Measurements from ENCODE around the gene NAV2. TPM values are rescaled to one million over a fixed set of nuclear protein-coding genes. Genes with fewer than 3 reads are reported as not detected.
"Not testable (repeated sequence)": the region's sequence is repeated elsewhere in the genome, so short reads cannot be mapped to it uniquely, and the experiment has no call there.

The NAV2 gene
- polyA plus RNA-seq, 1 donor: 40.4 TPM

DNA sequence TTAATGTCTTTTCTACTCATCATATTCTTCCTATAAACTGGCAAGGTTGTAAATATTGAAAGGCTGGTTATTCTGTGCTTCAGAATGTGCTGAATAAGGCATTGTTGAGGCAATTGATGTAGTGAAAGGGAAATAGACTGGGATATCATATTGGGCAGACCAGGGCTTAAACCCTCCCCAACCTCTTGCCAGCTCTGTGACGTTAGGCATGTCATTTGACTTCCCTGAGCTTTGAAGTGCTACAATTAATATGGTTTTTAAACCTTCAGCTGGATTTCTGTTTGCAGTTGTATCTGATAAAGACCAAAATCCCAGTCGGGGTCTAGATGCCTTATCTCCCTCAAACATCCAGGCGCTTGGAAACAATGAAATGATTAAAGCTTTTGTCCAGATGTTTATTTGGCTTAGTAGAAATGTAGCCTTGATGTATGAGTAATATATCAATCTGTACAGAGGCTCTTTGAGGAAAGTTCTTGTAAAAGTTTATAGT is 239.5 kb downstream of the NAV2 start:
- DNase-seq: no peak

DNA sequence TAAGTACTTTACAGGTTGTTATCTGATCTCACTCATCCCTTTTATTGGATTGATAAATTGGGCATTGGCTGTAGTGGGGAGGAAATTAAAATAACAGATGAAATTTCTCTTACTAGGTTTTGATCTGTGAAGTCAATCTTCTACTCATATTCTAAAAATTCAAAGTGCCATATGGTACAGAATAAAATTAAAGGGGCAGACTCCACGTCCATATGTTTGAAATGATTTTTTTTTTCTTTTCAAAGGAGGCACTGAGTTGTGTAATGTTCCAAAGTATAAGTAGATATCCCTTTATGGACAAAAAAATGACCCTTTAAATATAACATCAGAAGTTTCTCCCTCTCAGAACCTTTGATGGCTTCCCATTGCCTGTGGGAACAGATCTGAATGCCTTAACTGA is 240.3 kb downstream of the NAV2 start:
- DNase-seq: no peak

GRCh38 chr11:19953336-19953735 is 240.7 kb downstream of the NAV2 start:
- DNase-seq: no peak

DNA sequence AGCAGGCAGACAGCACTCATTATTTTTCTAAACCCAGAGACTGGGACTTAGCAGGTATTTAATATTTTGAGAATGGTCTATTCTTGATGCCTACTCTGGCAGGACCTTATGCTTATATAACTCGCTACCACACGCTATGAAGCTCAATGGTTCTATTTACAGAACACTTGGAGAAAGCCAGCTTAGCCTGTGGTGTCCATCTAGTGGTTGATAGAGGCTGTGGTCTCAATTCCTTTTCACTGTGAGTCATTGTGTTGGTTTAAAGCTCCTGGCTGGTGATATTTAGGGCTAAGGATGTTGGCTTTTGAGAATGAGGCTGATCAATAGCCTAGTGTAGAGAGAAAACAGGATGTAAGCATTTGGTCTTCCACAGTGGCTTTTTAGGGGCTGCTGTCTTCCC is 241.3 kb downstream of the NAV2 start:
- no peak for DNase-seq

DNA sequence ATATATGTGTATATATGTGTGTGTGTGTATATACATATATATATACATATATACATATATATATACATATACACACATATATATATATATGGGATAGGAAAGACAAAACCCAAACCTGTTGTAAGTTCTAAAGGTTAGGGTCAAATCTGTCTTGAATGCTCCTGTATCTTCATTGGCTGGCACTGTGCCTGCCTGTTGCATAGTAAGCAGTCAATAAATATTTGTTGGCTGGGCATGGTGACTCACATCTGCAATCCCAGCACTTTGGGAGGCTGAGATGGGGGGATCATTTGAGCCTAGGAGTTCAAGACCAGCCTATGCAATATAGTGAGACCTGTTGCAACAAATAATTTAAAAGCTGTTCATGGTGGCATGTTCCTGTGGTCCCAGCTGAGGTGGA is 242.3 kb downstream of the NAV2 start:
- DNase-seq: no peak

GRCh38 chr11:19955660-19956059 is 243.0 kb downstream of the NAV2 start:
- DNase-seq: no peak

DNA sequence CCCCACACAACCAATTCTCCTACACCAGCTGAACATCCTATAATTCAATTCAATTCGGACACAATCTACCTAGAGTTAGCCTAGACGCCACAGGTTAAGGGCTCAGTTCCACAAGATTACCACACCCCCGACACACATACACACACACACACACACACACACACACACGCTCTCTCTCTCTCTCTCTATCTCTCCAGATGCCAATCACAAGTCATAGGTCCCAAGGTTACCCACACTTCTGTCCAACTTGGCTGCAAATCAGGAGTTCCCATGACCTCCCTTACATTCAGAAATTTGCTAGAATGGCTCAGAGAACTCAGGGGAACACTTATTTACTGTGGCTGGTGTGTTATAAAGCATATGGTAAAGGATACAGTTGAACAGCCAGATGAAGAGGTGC is 243.6 kb downstream of the NAV2 start:
- no peak for DNase-seq

- no peak for DNase-seq
Measured at GRCh38 chr11:19957294-19957943, 244.8 kb downstream of the NAV2 start.

- DNase-seq: no peak
Measured at GRCh38 chr11:19958204-19958603, 245.6 kb downstream of the NAV2 start.

DNA sequence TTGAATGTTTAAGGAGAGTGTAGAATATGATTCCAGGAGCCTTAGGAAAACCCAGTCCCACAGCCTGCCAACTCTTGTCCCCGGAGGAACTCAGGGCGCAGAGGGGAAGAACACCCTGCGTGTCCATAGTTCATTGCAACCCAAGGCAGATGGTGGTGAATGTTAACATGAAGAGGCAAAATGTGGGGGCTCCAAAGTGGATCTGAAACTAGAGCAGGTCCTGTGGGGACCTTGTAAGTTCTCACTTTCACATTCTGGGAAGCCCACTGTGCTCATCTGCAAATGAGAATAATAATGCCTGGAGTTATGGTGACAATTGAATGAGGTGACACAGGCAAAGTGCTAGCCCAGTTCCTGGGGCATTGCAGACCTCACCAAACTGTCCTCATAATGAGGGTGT is 246.6 kb downstream of the NAV2 start:
- DNase-seq: no peak

DNA sequence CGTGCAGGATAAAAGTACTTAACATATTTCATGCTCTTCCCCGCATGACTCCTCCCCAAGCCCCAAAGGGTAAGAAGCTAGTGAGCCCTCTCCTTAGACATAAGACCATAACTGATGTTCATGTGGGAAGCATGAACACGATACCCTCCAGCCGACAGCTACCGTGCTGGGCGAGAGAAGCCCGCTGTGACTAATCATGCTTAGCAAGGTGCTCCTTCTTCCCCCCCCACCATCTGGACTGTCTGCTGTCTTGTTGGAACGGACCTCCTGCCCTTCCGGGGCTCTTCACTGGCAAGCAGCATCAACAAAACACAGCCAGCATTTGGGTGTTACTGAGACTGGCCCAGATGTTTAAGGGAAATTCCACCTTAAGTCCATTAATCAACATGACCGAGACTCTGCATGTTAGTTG is 247.0 kb downstream of the NAV2 start:
- DNase-seq: no peak

- not testable (repeated sequence) for DNase-seq
Measured at GRCh38 chr11:19960410-19960809, 247.8 kb downstream of the NAV2 start.

DNA sequence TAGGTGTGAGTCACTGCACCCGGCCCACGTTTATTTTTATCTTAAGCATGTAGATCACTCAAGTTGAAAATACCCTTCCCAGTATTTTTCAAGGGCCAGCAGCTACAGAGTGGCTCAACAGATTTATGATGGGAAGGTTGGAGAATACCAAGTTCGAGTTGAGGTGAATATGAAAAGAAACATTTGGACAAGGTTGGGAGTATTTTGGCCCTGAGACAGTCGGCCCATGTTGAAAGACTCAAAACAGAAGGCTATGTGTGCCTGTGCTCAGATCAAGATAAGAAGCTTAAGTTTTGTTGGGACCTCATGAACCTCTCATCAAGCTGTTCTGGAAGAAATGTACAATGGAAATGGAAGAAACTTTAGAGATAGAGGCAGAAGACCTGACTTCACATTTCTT is 248.6 kb downstream of the NAV2 start:
- no peak for DNase-seq

DNA sequence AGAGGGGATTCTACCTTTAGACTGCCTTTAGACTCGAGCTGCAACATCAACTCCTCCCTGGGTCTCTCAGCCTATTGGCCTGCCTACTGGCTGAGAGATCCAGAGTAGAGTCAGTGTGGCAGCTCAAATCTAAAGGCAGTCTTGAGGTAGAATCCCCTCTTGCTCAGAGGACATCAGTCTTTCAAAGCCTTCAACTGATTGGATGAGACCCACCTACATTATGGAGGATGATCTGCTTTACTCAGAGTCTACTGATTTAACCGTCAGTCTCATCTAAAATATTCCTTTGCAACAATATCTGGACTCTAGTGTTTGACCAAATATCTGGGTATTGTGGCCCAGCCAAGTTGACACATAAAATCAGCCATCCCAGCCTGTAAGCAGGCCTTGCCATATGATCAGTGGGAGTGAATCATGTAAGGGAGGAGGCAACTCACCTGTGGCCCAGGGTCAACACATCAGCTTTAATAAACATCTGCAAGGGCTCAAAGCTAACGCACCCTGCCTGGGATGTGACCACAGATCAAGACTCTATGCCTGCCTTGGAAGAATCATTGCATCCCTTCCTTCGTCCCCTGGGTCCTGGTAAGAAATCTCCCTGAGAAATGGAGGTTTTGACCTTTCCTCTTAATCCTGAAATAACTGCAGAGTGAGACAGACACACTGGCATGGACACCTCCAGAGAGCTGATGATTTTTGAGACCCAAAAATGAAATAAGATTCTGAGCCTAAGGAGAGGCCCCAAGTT is 249.6 kb downstream of the NAV2 start:
- no peak for DNase-seq

DNA sequence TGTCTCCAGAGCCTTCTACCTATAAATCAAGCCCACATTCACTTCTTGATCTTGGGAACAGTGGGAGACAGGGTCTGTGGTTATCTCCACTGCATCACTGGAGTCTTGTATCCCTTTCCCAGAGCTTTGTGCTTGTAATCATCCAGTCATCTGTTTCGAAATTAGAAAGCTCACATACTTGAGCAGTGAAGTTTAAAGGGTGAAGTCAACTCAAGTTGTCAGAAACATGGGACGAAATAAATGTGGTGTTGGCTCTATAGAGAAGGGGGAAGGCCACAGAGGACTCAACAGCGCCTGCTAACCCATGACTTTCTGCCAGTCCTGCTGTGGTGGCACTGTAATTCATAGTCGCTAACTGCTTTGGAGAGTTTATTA is 250.2 kb downstream of the NAV2 start:
- no peak for DNase-seq

- DNase-seq: no peak
Measured at GRCh38 chr11:19963697-19964387, 251.2 kb downstream of the NAV2 start.

GRCh38 chr11:19966441-19966840 is 253.8 kb downstream of the NAV2 start:
- DNase-seq: no peak

DNA sequence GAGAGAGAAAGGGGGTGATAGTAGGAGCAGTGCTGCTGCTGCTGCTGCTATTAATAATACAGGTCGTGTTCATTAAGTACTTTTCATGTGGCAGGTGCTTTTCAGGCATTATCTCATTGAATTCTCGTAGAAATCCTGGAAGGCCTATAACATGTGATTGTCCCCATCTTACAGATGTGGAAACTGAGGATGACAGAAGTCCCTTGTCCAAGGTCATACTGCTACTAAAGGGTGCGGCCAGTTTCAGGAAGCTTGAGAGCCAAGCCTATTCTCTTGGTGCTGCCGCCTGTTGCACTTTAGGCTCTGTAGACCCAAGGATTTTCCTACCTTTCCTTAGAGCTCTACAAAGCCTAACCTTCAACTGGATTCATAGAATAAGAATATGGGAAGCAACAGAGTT is 254.3 kb downstream of the NAV2 start:
- DNase-seq: no peak

- DNase-seq: no peak
Measured at GRCh38 chr11:19967787-19968186, 255.2 kb downstream of the NAV2 start.

GRCh38 chr11:19968860-19969259 is 256.2 kb downstream of the NAV2 start:
- no peak for DNase-seq

DNA sequence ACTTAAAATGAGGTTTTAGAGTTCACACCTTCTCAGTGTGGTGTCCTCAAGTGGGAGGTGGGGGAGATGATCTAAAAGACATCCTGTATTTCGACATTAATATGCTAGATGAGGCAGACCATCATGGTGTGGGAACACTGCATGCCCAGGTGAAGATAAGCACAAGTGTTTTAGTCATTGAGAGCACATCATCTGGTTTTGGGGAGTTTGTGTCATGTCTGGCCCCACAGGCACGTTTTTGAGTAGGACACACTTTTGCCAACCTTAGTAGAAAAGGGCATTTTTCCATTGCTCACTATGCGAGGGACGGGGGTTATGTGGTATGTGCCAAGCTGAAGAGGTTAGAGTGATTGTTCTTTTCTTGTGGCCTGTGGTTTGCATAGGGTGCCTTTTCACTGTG is 258.3 kb downstream of the NAV2 start:
- no peak for DNase-seq

GRCh38 chr11:19972091-19972490 is 259.5 kb downstream of the NAV2 start:
- DNase-seq: no peak

DNA sequence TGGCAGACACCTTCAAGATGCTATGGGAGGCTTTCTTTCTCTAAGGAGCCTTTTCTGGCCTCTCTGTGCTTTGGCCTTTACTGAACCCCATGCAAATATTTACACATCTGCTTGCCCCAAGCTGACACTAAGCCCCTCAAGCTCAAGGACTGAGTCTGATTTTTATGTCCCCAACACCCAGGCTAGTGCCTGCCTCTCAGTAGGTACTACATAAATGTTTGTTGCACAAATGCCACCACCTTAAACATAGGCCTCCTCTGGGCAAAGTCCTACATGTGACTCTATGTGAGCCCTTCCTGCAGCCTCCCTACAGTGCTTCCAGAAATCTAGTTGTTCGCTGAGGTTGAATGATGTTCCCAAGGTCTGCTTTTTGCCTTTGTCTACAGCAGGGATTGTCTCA is 260.0 kb downstream of the NAV2 start:
- DNase-seq: no peak
